CD1c-positive myeloid dendritic cell (primary cell): Measurements from ENCODE around the gene TNNC1.

Experiments used
- DNase-seq: peaks from one replicate; pipeline ENCODE4 v3.0.0-alpha.2; 2016; ENCODE audit errors: extremely low spot score

TNNC1 gene

GRCh38 chr3:52458770-52459545 is 5.1 kb upstream of the TNNC1 start:
- DNase-seq = no peak

- DNase-seq = no peak
These were observed 4.4 kb upstream of the TNNC1 start for GRCh38 chr3:52458031-52458760.

GRCh38 chr3:52456800-52457183 is 3.0 kb upstream of the TNNC1 start:
- DNase-seq = no peak

- no peak for DNase-seq
These were observed 2.4 kb upstream of the TNNC1 start for GRCh38 chr3:52456169-52456799.

- DNase-seq = peak; percentile 91
These were observed 1.7 kb upstream of the TNNC1 start, which contains the start of gene NISCH for GRCh38 chr3:52455283-52456168. TSS of gene NISCH (plus strand) at chr3:52455604. CDS start at chr3:52455642, 38 bp downstream.

GRCh38 chr3:52454938-52455282 is 1.1 kb upstream of the TNNC1 start:
- no peak for DNase-seq

GRCh38 chr3:52454250-52454937 is 553 bp upstream of the TNNC1 start:
- no peak for DNase-seq

GRCh38 chr3:52452570-52453221 is 1.1 kb downstream of the TNNC1 start:
- no peak for DNase-seq

GRCh38 chr3:52452126-52452525 is 1.7 kb downstream of the TNNC1 start:
- no peak for DNase-seq

- DNase-seq = no peak
These were observed 2.4 kb downstream of the TNNC1 start for GRCh38 chr3:52451237-52452083.

GRCh38 chr3:52450489-52451236 is 3.2 kb downstream of the TNNC1 start:
- DNase-seq = no peak

GRCh38 chr3:52447512-52448355 is 6.1 kb downstream of the TNNC1 start:
- no peak for DNase-seq

- DNase-seq = peak; percentile 83
These were observed 7.0 kb downstream of the TNNC1 start for GRCh38 chr3:52446631-52447511.

GRCh38 chr3:52446042-52446441 is 7.8 kb downstream of the TNNC1 start:
- no peak for DNase-seq

- DNase-seq = peak; percentile 80
These were observed 8.7 kb downstream of the TNNC1 start, which contains the start of gene SEMA3G for GRCh38 chr3:52444860-52445793. TSS of gene SEMA3G (minus strand) at chr3:52445103. CDS start at chr3:52445027, 76 bp downstream.
